ENCODE measurements around the gene CLIP2.

DNA sequence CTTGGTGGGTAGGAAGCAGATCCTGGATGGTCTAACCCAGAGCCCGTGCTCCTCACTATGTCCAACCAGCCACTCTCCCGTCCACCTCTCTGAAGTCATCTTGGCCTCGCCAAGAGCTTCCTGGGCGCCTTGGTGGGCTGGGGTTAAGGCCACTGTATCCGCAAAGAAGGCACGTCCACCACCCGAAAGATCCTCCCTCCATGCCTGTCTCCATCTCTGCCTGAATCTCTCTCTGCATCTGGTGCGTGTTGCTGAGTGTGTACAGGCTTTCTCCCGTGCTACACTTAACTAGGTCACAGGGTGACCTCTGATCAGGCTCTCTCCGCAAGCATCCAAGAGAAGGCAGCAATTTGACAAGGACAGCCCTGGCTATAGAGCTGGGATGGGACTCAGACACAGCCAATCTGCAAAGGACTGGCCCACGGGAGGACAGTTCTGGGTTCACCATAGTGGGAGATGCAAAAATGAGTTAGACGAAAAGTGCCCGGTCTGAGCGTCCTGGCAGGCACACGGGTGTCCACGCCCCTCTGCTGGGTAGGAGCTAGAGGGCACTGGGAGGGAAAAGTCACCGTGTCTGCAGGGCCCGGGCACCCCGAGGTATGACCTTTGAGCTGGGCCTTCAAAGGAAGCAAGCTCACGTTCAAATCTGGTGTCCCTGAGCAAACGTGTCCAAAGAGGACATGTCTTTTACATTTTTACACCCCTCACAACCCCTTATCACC lies 25.6 kb upstream of the CLIP2 start:
- TF ChIP-seq CTCF (IDR thresholded peaks at IDR 0.05) = no peak
- TF ChIP-seq POLR2A (IDR thresholded peaks at IDR 0.05) = no peak
- TF ChIP-seq POLR2AphosphoS5 (IDR thresholded peaks at IDR 0.05) = no peak
- no peak for TF ChIP-seq EP300 (IDR thresholded peaks at IDR 0.05; ENCODE audit: low read depth)

All from transverse colon (tissue), 4 donors.